SK-N-SH treated with all-trans-retinoic acid at 6 μM for 48 hours (cell line): Measurements from ENCODE around the gene SNAPC5.

ENCODE experiments used
- ATAC-seq: fragments of 200-7000 bp; cut with Tn5 transposase; 3 replicates; pipeline ENCODE4 v1.9.1; 2020; ENCODE audit warnings: mild to moderate bottlenecking, moderate library complexity
- BACH2 ChIP-seq: fragments of 250-450 bp; sonication (Bioruptor Pico); IDR thresholded peaks from 2 replicates; pipeline ENCODE4 v1.9.0; 2021; ENCODE audit warnings: mild to moderate bottlenecking, borderline replicate concordance
- CREB5 ChIP-seq: fragments of 250-450 bp; sonication (Bioruptor Pico); IDR thresholded peaks from 2 replicates; pipeline ENCODE4 v1.5.1; 2020; ENCODE audit warnings: low read depth, mild to moderate bottlenecking, moderate library complexity
- CSDC2 ChIP-seq: fragments of 250-450 bp; sonication (Bioruptor Pico); IDR thresholded peaks from 2 replicates; pipeline ENCODE4 v1.5.0; 2020; ENCODE audit warnings: mild to moderate bottlenecking, moderate library complexity
- CSRNP3 ChIP-seq: fragments of 250-450 bp; sonication (Bioruptor Pico); IDR thresholded peaks from 2 replicates; pipeline ENCODE4 v1.5.1; 2021; ENCODE audit warnings: mild to moderate bottlenecking, moderate library complexity
- ESRRG ChIP-seq: fragments of 250-450 bp; sonication (Bioruptor Pico); IDR thresholded peaks from 2 replicates; pipeline ENCODE4 v1.6.1; 2021; ENCODE audit warnings: mild to moderate bottlenecking
- GLIS3 ChIP-seq: fragments of 250-450 bp; sonication (Bioruptor Pico); IDR thresholded peaks from 2 replicates; pipeline ENCODE4 v1.5.0; 2020; ENCODE audit warnings: mild to moderate bottlenecking, moderate library complexity
- ISL1 ChIP-seq: fragments of 250-450 bp; sonication (Bioruptor Pico); IDR thresholded peaks from 2 replicates; pipeline ENCODE4 v2.1.2; 2022; ENCODE audit warnings: mild to moderate bottlenecking, moderate library complexity
- OSR1 ChIP-seq: fragments of 250-450 bp; sonication (Bioruptor Pico); IDR thresholded peaks from 2 replicates; pipeline ENCODE4 v1.8.0; 2022; ENCODE audit warnings: moderate library complexity, mild to moderate bottlenecking, inconsistent platforms
- PATZ1 ChIP-seq: fragments of 250-450 bp; sonication (Bioruptor Pico); IDR thresholded peaks from 2 replicates; pipeline ENCODE4 v1.8.0; 2020; ENCODE audit warnings: mild to moderate bottlenecking, moderate library complexity, borderline replicate concordance
- POU6F1 ChIP-seq: fragments of 250-450 bp; sonication (Bioruptor Pico); IDR thresholded peaks from 2 replicates; pipeline ENCODE4 v1.8.0; 2021; ENCODE audit warnings: low read depth, mild to moderate bottlenecking, moderate library complexity, borderline replicate concordance
- PPARA ChIP-seq: fragments of 250-450 bp; sonication (Bioruptor Pico); IDR thresholded peaks from 2 replicates; pipeline ENCODE4 v1.5.0; 2020; ENCODE audit warnings: mild to moderate bottlenecking, borderline replicate concordance
- RARB ChIP-seq: fragments of 250-450 bp; sonication (Bioruptor Pico); IDR thresholded peaks from 2 replicates; pipeline ENCODE4 v1.8.0; 2021; ENCODE audit warnings: mild to moderate bottlenecking, moderate library complexity
- SNAI2 ChIP-seq: fragments of 250-450 bp; sonication (Bioruptor Pico); IDR thresholded peaks from 2 replicates; pipeline ENCODE4 v1.5.0; 2020; ENCODE audit warnings: mild to moderate bottlenecking, moderate library complexity
- TCF4 ChIP-seq: fragments of 250-450 bp; sonication (Bioruptor Pico); IDR thresholded peaks from 2 replicates; pipeline ENCODE4 v1.8.0; 2021; ENCODE audit warnings: mild to moderate bottlenecking, moderate library complexity, borderline replicate concordance
- TOX ChIP-seq: fragments of 250-450 bp; sonication (Bioruptor Pico); IDR thresholded peaks from 2 replicates; pipeline ENCODE4 v1.8.0; 2021; ENCODE audit warnings: mild to moderate bottlenecking, moderate library complexity, borderline replicate concordance
- TSHZ2 ChIP-seq: fragments of 250-450 bp; sonication (Bioruptor Pico); IDR thresholded peaks from 2 replicates; pipeline ENCODE4 v1.5.0; 2020; ENCODE audit warnings: mild to moderate bottlenecking, moderate library complexity
- ZFP3 ChIP-seq: fragments of 250-450 bp; sonication (Bioruptor Pico); IDR thresholded peaks from 2 replicates; pipeline ENCODE4 v1.5.0; 2020; ENCODE audit warnings: mild to moderate bottlenecking, moderate library complexity
- ZNF70 ChIP-seq: fragments of 450-650 bp; formaldehyde crosslinking; IDR thresholded peaks from 2 replicates; pipeline ENCODE4 v1.5.0; 2020; ENCODE audit warnings: mild to moderate bottlenecking, moderate library complexity
- ZNF8 ChIP-seq: fragments of 450-650 bp; formaldehyde crosslinking; IDR thresholded peaks from 2 replicates; pipeline ENCODE4 v1.5.0; 2020; ENCODE audit warnings: mild to moderate bottlenecking, moderate library complexity

Gene SNAPC5

GRCh38 chr15:66535056-66535455, 37.5 kb upstream of the SNAPC5 start:
- TF ChIP-seq ISL1 (CRISPR knock-in tag) = no peak
- TF ChIP-seq TCF4 = no peak
- no peak for TF ChIP-seq ZNF70 (CRISPR knock-in tag)
- no peak for TF ChIP-seq OSR1 (CRISPR knock-in tag)
- no peak for TF ChIP-seq RARB (CRISPR knock-in tag)
- TF ChIP-seq ZNF8 = no peak
- no peak for TF ChIP-seq TSHZ2
- no peak for TF ChIP-seq PATZ1 (CRISPR knock-in tag)
- TF ChIP-seq POU6F1 (CRISPR knock-in tag) = no peak
- no peak for TF ChIP-seq GLIS3
- TF ChIP-seq PPARA (CRISPR knock-in tag) = no peak
- TF ChIP-seq CSRNP3 (CRISPR knock-in tag) = no peak
- ATAC-seq = no peak

- TF ChIP-seq OSR1 (CRISPR knock-in tag) (no peak), TOX (CRISPR knock-in tag) (no peak), ZFP3 (CRISPR knock-in tag) (no peak), CSDC2 (CRISPR knock-in tag) (no peak), CREB5 (CRISPR knock-in tag) (no peak), ISL1 (CRISPR knock-in tag) (no peak), POU6F1 (CRISPR knock-in tag) (no peak), GLIS3 (no peak)
- TF ChIP-seq, all 23 proteins: peak for 0
- no peak for ATAC-seq
Measured at GRCh38 chr15:66524838-66525237, 27.3 kb upstream of the SNAPC5 start.

GRCh38 chr15:66523926-66524325, 26.4 kb upstream of the SNAPC5 start:
- no peak for TF ChIP-seq ZFP3 (CRISPR knock-in tag)
- no peak for TF ChIP-seq ZNF8
- no peak for TF ChIP-seq BACH2 (CRISPR knock-in tag)
- no peak for TF ChIP-seq ESRRG (CRISPR knock-in tag)
- no peak for TF ChIP-seq ISL1 (CRISPR knock-in tag)
- no peak for TF ChIP-seq POU6F1 (CRISPR knock-in tag)
- no peak for TF ChIP-seq ZNF70 (CRISPR knock-in tag)
- no peak for TF ChIP-seq SNAI2 (CRISPR knock-in tag)
- TF ChIP-seq RARB (CRISPR knock-in tag) = no peak
- TF ChIP-seq TOX (CRISPR knock-in tag) = no peak
- TF ChIP-seq GLIS3 = no peak
- TF ChIP-seq PATZ1 (CRISPR knock-in tag) = no peak
- ATAC-seq = no peak
